Mesenchymal stem cell (in vitro differentiated cells and primary cell): ENCODE results near the gene NFILZ.
A peak's percentile ranks its signal among the peaks of the same experiment; 100 is the strongest.

Experiments
- DNase-seq: peaks from one replicate; pipeline ENCODE4 v3.0.0-alpha.2; 2013
- H2AFZ ChIP-seq: one replicate; pipeline ENCODE4 v1.6.1; 2013; ENCODE audit warnings: low read depth, mild to moderate bottlenecking, control low read depth, inconsistent platforms, low read length, moderate library complexity
- H2AK5ac ChIP-seq: 2 replicates; pipeline ENCODE4 v1.6.1; 2013; ENCODE audit warnings: low read length, moderate library complexity, mild to moderate bottlenecking, inconsistent platforms; ENCODE audit not compliant: severe bottlenecking
- H2BK120ac ChIP-seq: one replicate; pipeline ENCODE4 v1.6.1; 2013; ENCODE audit warnings: low read depth, mild to moderate bottlenecking, inconsistent platforms, low read length, moderate library complexity
- H2BK12ac ChIP-seq, 2 experiments: one replicate each; pipeline ENCODE4 v1.6.1; 2013; ENCODE audit warnings: inconsistent platforms in 2 of 2, low read length in 2 of 2, mild to moderate bottlenecking in 2 of 2, moderate library complexity in 2 of 2, control low read depth in 1 of 2
- H2BK15ac ChIP-seq: one replicate; pipeline ENCODE4 v1.6.1; 2013; ENCODE audit warnings: mild to moderate bottlenecking, low read depth, inconsistent platforms; ENCODE audit not compliant: poor library complexity, severe bottlenecking
- H2BK5ac ChIP-seq: 2 replicates; pipeline ENCODE4 v1.6.1; 2013; ENCODE audit warnings: low read depth, mild to moderate bottlenecking, low read length, control low read depth, inconsistent platforms; ENCODE audit not compliant: poor library complexity, severe bottlenecking
- H3K14ac ChIP-seq, 2 experiments: one replicate each; pipeline ENCODE4 v1.6.1; 2013; ENCODE audit warnings: inconsistent platforms in 2 of 2, low read length in 2 of 2, control low read depth in 1 of 2, mild to moderate bottlenecking in 1 of 2, moderate library complexity in 1 of 2
- H3K18ac ChIP-seq, 2 experiments: one replicate each; pipeline ENCODE4 v1.6.1; 2013; ENCODE audit warnings: inconsistent platforms in 2 of 2, low read length in 2 of 2, control low read depth in 1 of 2, low read depth in 1 of 2, mild to moderate bottlenecking in 1 of 2
- H3K23ac ChIP-seq, 2 experiments: one replicate each; pipeline ENCODE4 v1.6.1; 2013; ENCODE audit warnings: inconsistent platforms in 2 of 2, low read length in 2 of 2, mild to moderate bottlenecking in 2 of 2, moderate library complexity in 2 of 2, control low read depth in 1 of 2
- H3K27ac ChIP-seq: 2 replicates; pipeline ENCODE4 v1.5.1; 2013; ENCODE audit warnings: mild to moderate bottlenecking, moderate library complexity, low read length, control low read depth, inconsistent platforms; ENCODE audit not compliant: poor library complexity, severe bottlenecking
- H3K27me3 ChIP-seq, 2 experiments: 2 replicates each; pipeline versions ENCODE4 v1.6.1 to v1.7.0; 2013; ENCODE audit warnings: low read length in 2 of 2, mild to moderate bottlenecking in 2 of 2, moderate library complexity in 2 of 2, control low read depth in 1 of 2, inconsistent platforms in 1 of 2; ENCODE audit not compliant: control insufficient read depth in 1 of 2, insufficient read depth in 1 of 2
- H3K36me3 ChIP-seq, 2 experiments: 2 replicates each; pipeline versions ENCODE4 v1.6.1 to v1.7.0; 2013; ENCODE audit warnings: low read length in 2 of 2, control low read depth in 1 of 2, inconsistent platforms in 1 of 2, low read depth in 1 of 2, mild to moderate bottlenecking in 1 of 2; ENCODE audit not compliant: insufficient read depth in 2 of 2, control insufficient read depth in 1 of 2
- H3K4ac ChIP-seq, 2 experiments: one replicate each; pipeline ENCODE4 v1.6.1; 2013; ENCODE audit warnings: inconsistent platforms in 2 of 2, low read length in 2 of 2, mild to moderate bottlenecking in 2 of 2, moderate library complexity in 2 of 2, control low read depth in 1 of 2, low read depth in 1 of 2
- H3K4me1 ChIP-seq: 2 replicates; pipeline ENCODE4 v1.6.1; 2013; ENCODE audit warnings: low read depth, low read length, control low read depth; ENCODE audit not compliant: control insufficient read depth, insufficient read depth
- H3K4me2 ChIP-seq: 2 replicates; pipeline ENCODE4 v1.6.1; 2013; ENCODE audit warnings: low read length, mild to moderate bottlenecking, inconsistent platforms; ENCODE audit not compliant: poor library complexity, severe bottlenecking
- H3K4me3 ChIP-seq, 2 experiments: 2 replicates each; pipeline versions ENCODE4 v1.5.1 to v1.7.0; 2013; ENCODE audit warnings: low read length in 2 of 2, mild to moderate bottlenecking in 2 of 2, control low read depth in 1 of 2, low read depth in 1 of 2; ENCODE audit not compliant: insufficient read depth in 1 of 2
- H3K79me1 ChIP-seq: replicated peaks from 2 replicates; pipeline ENCODE4 v1.6.1; 2013; ENCODE audit warnings: mild to moderate bottlenecking, control low read depth, low read length, inconsistent platforms; ENCODE audit not compliant: poor library complexity, severe bottlenecking
- H3K9ac ChIP-seq: 2 replicates; pipeline ENCODE4 v1.7.0; 2013; ENCODE audit warnings: mild to moderate bottlenecking, low read length, moderate library complexity
- H3K9me3 ChIP-seq: 2 replicates; pipeline ENCODE4 v1.7.0; 2013; ENCODE audit warnings: mild to moderate bottlenecking, low read length; ENCODE audit not compliant: control insufficient read depth
- H4K8ac ChIP-seq: one replicate; pipeline ENCODE4 v1.6.1; 2013; ENCODE audit warnings: inconsistent platforms, mild to moderate bottlenecking, low read length, moderate library complexity
- H4K91ac ChIP-seq: one replicate; pipeline ENCODE4 v1.6.1; 2013; ENCODE audit warnings: mild to moderate bottlenecking, low read length, inconsistent platforms
- WGBS: methylation state at CpG from one replicate; pipeline ENCODE4 v1.1.7; 2013; ENCODE audit warnings: mixed read lengths; 5-methylcytosine and 5-hydroxymethylcytosine counted together

The NFILZ gene

GRCh38 chr19:8611391-8611876 lies 19.0 kb upstream of the NFILZ start:
- H4K8ac ChIP-seq: peak overlapping the region; percentile 14
- 55% methylated on average over 18 of the region's 18 CpGs for WGBS
- DNase-seq: no peak

GRCh38 chr19:8611877-8612806 lies 18.3 kb upstream of the NFILZ start:
- no peak overlapping the region for H2BK120ac ChIP-seq
- peaks cover 0 to 3% of the 10 kb centered on the region in 2 experiments for H3K36me3 ChIP-seq
- peaks cover 9% of the 10 kb centered on the region for H3K79me1 ChIP-seq
- H2BK12ac ChIP-seq: no peak overlapping the region
- H3K4ac ChIP-seq: no peak overlapping the region
- no peak overlapping the region for H3K9ac ChIP-seq
- H4K91ac ChIP-seq: no peak overlapping the region
- H3K9me3 ChIP-seq: no peaks in the 10 kb centered on the region
- H3K18ac ChIP-seq: no peak overlapping the region
- WGBS: 57% methylated on average over 12 of the region's 12 CpGs
- H3K4me2 ChIP-seq: no peak overlapping the region
- H3K4me1 ChIP-seq: peaks cover 28% of the 10 kb centered on the region
- peak overlapping the region; percentile 19 for H2BK15ac ChIP-seq
- H3K23ac ChIP-seq: no peak overlapping the region
- H3K4me3 ChIP-seq: no peak overlapping the region
- H3K14ac ChIP-seq: no peak overlapping the region
- no peak overlapping the region for H2BK5ac ChIP-seq
- no peak overlapping the region for H4K8ac ChIP-seq
- peaks cover 0 to 4% of the 10 kb centered on the region in 2 experiments for H3K27me3 ChIP-seq
- peak overlapping the region; percentile 7 for H2AK5ac ChIP-seq
- peak overlapping the region; percentile 25 for H3K27ac ChIP-seq
- no peak overlapping the region for H2AFZ ChIP-seq
- peak; percentile 63 for DNase-seq

More at GRCh38 chr19:8611391-8611876, 19.0 kb upstream of the NFILZ start:
- no peak overlapping the region for H3K9ac ChIP-seq
- no peak overlapping the region for H3K4me3 ChIP-seq
- no peak overlapping the region for H3K23ac ChIP-seq
- no peak overlapping the region for H3K4me2 ChIP-seq
- no peak overlapping the region for H3K18ac ChIP-seq
- H3K4me1 ChIP-seq: peaks cover 29% of the 10 kb centered on the region
- H3K36me3 ChIP-seq: peaks cover 0 to 4% of the 10 kb centered on the region in 2 experiments
- no peak overlapping the region for H3K14ac ChIP-seq
- peaks cover 15% of the 10 kb centered on the region for H3K79me1 ChIP-seq
- H3K4ac ChIP-seq: no peak overlapping the region
- no peak overlapping the region for H2BK120ac ChIP-seq
- no peak overlapping the region for H2AFZ ChIP-seq
- no peaks in the 10 kb centered on the region for H3K9me3 ChIP-seq
- H3K27me3 ChIP-seq: peaks cover 0 to 4% of the 10 kb centered on the region in 2 experiments
- H3K27ac ChIP-seq: peak overlapping the region; percentile 10
- H2BK15ac ChIP-seq: peak overlapping the region; percentile 58
- no peak overlapping the region for H2BK5ac ChIP-seq
- peak overlapping the region; percentile 23 for H2AK5ac ChIP-seq
- H2BK12ac ChIP-seq: no peak overlapping the region
- H4K91ac ChIP-seq: no peak overlapping the region

- Histone ChIP-seq H2BK15ac (no peak overlapping the region), H2BK5ac (no peak overlapping the region), H2AK5ac (no peak overlapping the region), H2AFZ (no peak overlapping the region), H3K27ac (no peak overlapping the region), H3K14ac (no peak overlapping the region), H3K79me1 (peaks cover 7% of the 10 kb centered on the region), H3K9ac (no peak overlapping the region), H2BK120ac (no peak overlapping the region), H3K36me3 (no peaks in the 10 kb centered on the region), H3K9me3 (no peaks in the 10 kb centered on the region), H3K4me1 (peaks cover 25% of the 10 kb centered on the region), H2BK12ac (no peak overlapping the region), H4K91ac (no peak overlapping the region), H3K4me3 (no peak overlapping the region), H3K4me2 (no peak overlapping the region), H3K18ac (no peak overlapping the region), H3K4ac (no peak overlapping the region), H3K27me3 (peaks cover 2 to 7% of the 10 kb centered on the region in 2 experiments), H4K8ac (no peak overlapping the region), H3K23ac (no peak overlapping the region)
- 72% methylated on average over 3 of the region's 5 CpGs for WGBS
- DNase-seq: no peak
Measured at GRCh38 chr19:8612807-8613171, 17.6 kb upstream of the NFILZ start.

- no peak overlapping the region for H2BK120ac ChIP-seq
- no peak overlapping the region for H3K23ac ChIP-seq
- H2AK5ac ChIP-seq: no peak overlapping the region
- H3K79me1 ChIP-seq: no peaks in the 10 kb centered on the region
- H4K8ac ChIP-seq: no peak overlapping the region
- H3K27me3 ChIP-seq: peaks cover 3 to 9% of the 10 kb centered on the region in 2 experiments
- no peak overlapping the region for H3K9ac ChIP-seq
- no peak overlapping the region for H2BK5ac ChIP-seq
- no peak overlapping the region for H4K91ac ChIP-seq
- no peak overlapping the region for H3K4ac ChIP-seq
- H3K9me3 ChIP-seq: no peaks in the 10 kb centered on the region
- peaks cover 16% of the 10 kb centered on the region for H3K4me1 ChIP-seq
- DNase-seq: no peak
- H3K18ac ChIP-seq: no peak overlapping the region
- H3K4me3 ChIP-seq: no peak overlapping the region
- no peak overlapping the region for H2AFZ ChIP-seq
- H3K27ac ChIP-seq: no peak overlapping the region
- 100% methylated on average over 2 of the region's 2 CpGs for WGBS
- no peak overlapping the region for H3K4me2 ChIP-seq
- H2BK15ac ChIP-seq: no peak overlapping the region
- H2BK12ac ChIP-seq: no peak overlapping the region
- H3K14ac ChIP-seq: no peak overlapping the region
- no peaks in the 10 kb centered on the region for H3K36me3 ChIP-seq
Measured at GRCh38 chr19:8614455-8614854, 16.0 kb upstream of the NFILZ start.
